ENCODE results near the gene ZFYVE9. TPM values are rescaled to one million over a fixed set of nuclear protein-coding genes. Genes with fewer than 3 reads are reported as not detected.

The ZFYVE9 gene
- total and polyA plus RNA-seq, 2 of the 4 experiments (the other 2 are of a cell fraction), result 8.3 to 28.7 TPM

- H4K91ac ChIP-seq (ENCODE audit: insufficient read depth, low read depth, low read length), result no peak overlapping the region
- no peak overlapping the region for H4K5ac ChIP-seq (ENCODE audit: low read depth, low read length)
- no CpG with 5 or more reads among the region's 3 CpGs for WGBS, 2 experiments (ENCODE audit: extremely low coverage in 2 of 2, insufficient read length in 1 of 2)
- no peak overlapping the region for H3K56ac ChIP-seq (ENCODE audit: extremely low read depth, insufficient read depth, low read length)
- no peak overlapping the region for H3K4me2 ChIP-seq (ENCODE audit: low read depth, low read length)
- H4K8ac ChIP-seq (ENCODE audit: low read depth in 2 of 2, low read length in 2 of 2), result no peak overlapping the region
- H3K9ac ChIP-seq (ENCODE audit: low read depth, low read length), result no peak overlapping the region
- dilution Hi-C loops (cut with HindIII; ENCODE audit: low sequenced_read_pairs, unreplicated experiment), result no loop called here
- H3K9me1 ChIP-seq (ENCODE audit: insufficient read depth, low read length), result no peaks in the 10 kb centered on the region
- H3K23ac ChIP-seq (ENCODE audit: low read depth, low read length), result no peak overlapping the region
- H3K27me3 ChIP-seq (ENCODE audit: control insufficient read depth, insufficient read depth, low read length), result no peaks in the 10 kb centered on the region
- intact Hi-C loops (cut with micrococcal nuclease), result no loop called here
- no peak overlapping the region for H2AFZ ChIP-seq (replicated peaks; ENCODE audit: low read length, poor library complexity)
- H2AK5ac ChIP-seq (ENCODE audit: low read depth, low read length), result no peak overlapping the region
- H4K20me1 ChIP-seq (ENCODE audit: insufficient read depth, low read length), result no peaks in the 10 kb centered on the region; the same call in 1 of the 2 replicates
- no peaks in the 10 kb centered on the region for H3K4me1 ChIP-seq (ENCODE audit: control insufficient read depth, insufficient read depth, low read length)
- in situ Hi-C loops (cut with MboI; ENCODE audit: low sequenced_read_pairs), result no loop called here
- BruUV-seq (replicated peaks), result no TSS peak
- H3K79me1 ChIP-seq (ENCODE audit: low read depth in 1 of 2, low read length in 2 of 2), result peaks cover 6 to 14% of the 10 kb centered on the region in 2 experiments; a peak in 3 of 4 replicates
- no peak overlapping the region for H3K18ac ChIP-seq (ENCODE audit: low read depth, low read length)
- no peak overlapping the region for H2BK15ac ChIP-seq (ENCODE audit: low read depth, low read length)
- no peak for TF ChIP-seq POLR2A (IDR thresholded peaks at IDR 0.05; ENCODE audit: low read depth, low read length)
- TF ChIP-seq MXI1 (IDR thresholded peaks at IDR 0.05; ENCODE audit: borderline replicate concordance, low read depth, low read length), result no peak
- TF ChIP-seq FOS (IDR thresholded peaks at IDR 0.05; ENCODE audit: low read depth, low read length), result no peak
- TF ChIP-seq MAFK (IDR thresholded peaks at IDR 0.05; ENCODE audit: low read depth, low read length), result no peak
- no peak for TF ChIP-seq ELK1 (IDR thresholded peaks at IDR 0.05; ENCODE audit: borderline replicate concordance, low read depth, low read length)
- TF ChIP-seq USF2 (IDR thresholded peaks at IDR 0.05; ENCODE audit: low read depth, low read length), result no peak
- TF ChIP-seq NFE2L2 (IDR thresholded peaks at IDR 0.05; ENCODE audit: low read depth, low read length), result no peak
- TF ChIP-seq CHD1 (IDR thresholded peaks at IDR 0.05; ENCODE audit: low read depth, low read length), result no peak
- TF ChIP-seq BHLHE40 (IDR thresholded peaks at IDR 0.05; ENCODE audit: low read depth, low read length), result no peak
- TF ChIP-seq MAZ (IDR thresholded peaks at IDR 0.05; ENCODE audit: borderline replicate concordance, low read depth, low read length), result no peak
- no peak for TF ChIP-seq SMC3 (IDR thresholded peaks at IDR 0.05; ENCODE audit: low read depth, low read length)
- no peak for TF ChIP-seq RFX5 (IDR thresholded peaks at IDR 0.05; ENCODE audit: low read depth, low read length)
- no peak for TF ChIP-seq CEBPB (IDR thresholded peaks at IDR 0.05; ENCODE audit: low read depth, low read length)
- TF ChIP-seq CTCF (conservative IDR thresholded peaks at IDR 0.05; ENCODE audit: low read depth, low read length), result no peak
- TF ChIP-seq RAD21 (IDR thresholded peaks at IDR 0.05; ENCODE audit: low read length), result no peak
- TF ChIP-seq RCOR1 (IDR thresholded peaks at IDR 0.05; ENCODE audit: insufficient replicate concordance, low read length), result no peak
- H2BK20ac ChIP-seq (ENCODE audit: low read depth, low read length), result no peak overlapping the region
- ATAC-seq (ENCODE audit: low read depth) (no peak), DNase-seq (no peak)
- H3K4me3 ChIP-seq (ENCODE audit: insufficient read depth, low read depth, low read length), result no peak overlapping the region
- H3K9me3 ChIP-seq (ENCODE audit: control insufficient read depth, insufficient read depth, low read length), result peaks cover 12% of the 10 kb centered on the region
- H3K14ac ChIP-seq (replicated peaks; ENCODE audit: low read depth, low read length), result no peak overlapping the region
- ChIA-PET CTCF (no interaction called here), POLR2A (ENCODE audit: unreplicated experiment) (no interaction called here)
- no peak overlapping the region for H2BK5ac ChIP-seq (ENCODE audit: low read depth, low read length, poor library complexity, severe bottlenecking)
- no peak overlapping the region for H2AK9ac ChIP-seq (replicated peaks; ENCODE audit: low read depth, low read length, poor library complexity)
- no peak overlapping the region for H2BK120ac ChIP-seq (ENCODE audit: low read depth, low read length)
- no peak overlapping the region for H3K27ac ChIP-seq (ENCODE audit: insufficient read depth, low read length)
- no peaks in the 10 kb centered on the region for H3K36me3 ChIP-seq (ENCODE audit: control insufficient read depth, insufficient read depth, low read length)
- H3K4ac ChIP-seq (ENCODE audit: low read depth, low read length), result no peak overlapping the region
These were observed 87.6 kb downstream of the ZFYVE9 start for GRCh38 chr1:52229494-52229893.

Data from IMR-90 (cell line).